ENCODE data around the gene DLG2.

Gene DLG2

DNA sequence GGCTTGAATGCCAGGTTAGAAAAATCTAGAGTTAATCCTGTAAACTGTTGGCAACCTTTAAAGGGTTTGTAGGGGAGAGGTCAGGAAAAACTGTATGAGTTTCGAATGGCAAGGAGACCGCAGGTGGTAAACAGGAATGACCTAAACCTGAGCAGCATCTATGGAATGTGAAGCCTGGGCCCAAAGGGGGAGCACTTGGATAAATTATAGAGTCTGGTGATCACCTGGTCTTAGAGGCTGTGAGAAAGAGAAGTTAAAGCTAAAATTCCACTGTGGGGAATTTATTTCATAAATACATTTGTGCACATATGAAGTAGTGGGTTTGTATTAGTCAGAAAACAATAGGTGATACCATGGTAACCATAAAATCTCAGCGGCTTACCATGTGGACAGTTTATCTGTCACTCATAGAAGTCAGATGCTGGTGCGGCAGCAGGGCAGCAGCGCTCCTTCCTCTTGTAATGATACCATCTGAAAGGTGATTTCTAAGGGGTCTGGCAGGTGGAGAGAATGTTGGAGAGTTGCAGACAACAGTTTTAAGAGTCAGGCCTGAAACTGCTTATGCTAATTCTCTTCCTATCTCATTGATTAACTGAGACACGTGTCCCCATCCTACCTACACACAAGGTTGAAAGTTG, 1236.6 kb downstream of the DLG2 start:
- 73 to 75% methylated on average over 5 of the region's 6 CpGs for WGBS, 2 experiments
- Histone ChIP-seq H3K9me3 (ENCODE audit: control insufficient read depth, low read length) (no peaks in the 10 kb centered on the region), H3K27ac (ENCODE audit: insufficient read depth, low read depth, low read length, poor library complexity, severe bottlenecking) (no peak overlapping the region), H3K27me3 (ENCODE audit: control insufficient read depth, insufficient read depth, low read length, poor library complexity, severe bottlenecking) (no peaks in the 10 kb centered on the region), H3K36me3 (ENCODE audit: control insufficient read depth, insufficient read depth, low read length) (no peaks in the 10 kb centered on the region), H3K4me3 (ENCODE audit: insufficient read depth, low read depth, low read length) (no peak overlapping the region), H3K4me1 (ENCODE audit: control insufficient read depth, insufficient read depth, low read length) (no peaks in the 10 kb centered on the region)

DNA sequence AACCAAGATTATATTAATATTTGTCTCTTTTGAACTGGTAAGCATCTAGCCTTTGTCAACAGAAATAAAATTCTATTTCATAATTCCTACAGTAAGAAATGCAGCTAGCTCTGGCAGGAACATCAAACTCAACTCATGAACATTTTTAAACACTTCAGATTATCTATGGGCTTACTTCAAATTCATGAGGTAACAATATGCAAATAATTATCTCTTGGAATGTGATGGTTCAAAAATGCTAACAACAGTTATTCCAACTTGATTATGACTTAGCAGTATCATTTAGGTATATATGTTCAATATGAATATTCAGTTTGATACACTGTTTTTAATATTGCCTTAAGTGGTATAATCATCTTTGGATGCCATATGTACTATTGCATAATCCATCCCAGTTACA, 1237.4 kb downstream of the DLG2 start:
- no peaks in the 10 kb centered on the region for H3K9me3 ChIP-seq (ENCODE audit: control insufficient read depth, low read length)
- no peaks in the 10 kb centered on the region for H3K36me3 ChIP-seq (ENCODE audit: control insufficient read depth, insufficient read depth, low read length)
- H3K27ac ChIP-seq (ENCODE audit: insufficient read depth, low read depth, low read length, poor library complexity, severe bottlenecking) = no peak overlapping the region
- H3K4me1 ChIP-seq (ENCODE audit: control insufficient read depth, insufficient read depth, low read length) = no peaks in the 10 kb centered on the region
- no peaks in the 10 kb centered on the region for H3K27me3 ChIP-seq (ENCODE audit: control insufficient read depth, insufficient read depth, low read length, poor library complexity, severe bottlenecking)
- H3K4me3 ChIP-seq (ENCODE audit: insufficient read depth, low read depth, low read length) = no peak overlapping the region

DNA sequence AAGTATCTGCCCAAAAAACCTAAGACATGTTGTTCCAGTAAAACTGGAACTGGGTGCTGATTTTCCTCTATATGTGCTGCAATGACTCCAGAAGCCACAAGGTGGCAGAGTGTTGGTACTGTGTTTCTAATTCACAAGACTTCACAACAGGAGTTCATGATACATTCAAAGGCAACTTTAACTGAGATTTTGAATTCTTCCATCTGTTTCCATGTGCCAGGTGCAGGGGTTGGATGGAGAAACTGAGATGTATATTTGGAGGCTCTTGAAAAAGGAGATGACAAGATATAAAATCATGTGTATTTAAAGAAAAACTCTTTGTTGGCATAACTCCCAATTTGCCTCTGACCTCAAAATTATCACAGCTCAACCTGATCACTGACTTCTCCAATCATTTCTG, 1242.4 kb downstream of the DLG2 start:
- Histone ChIP-seq H3K36me3 (ENCODE audit: control insufficient read depth, insufficient read depth, low read length) (no peaks in the 10 kb centered on the region), H3K9me3 (ENCODE audit: control insufficient read depth, low read length) (no peaks in the 10 kb centered on the region), H3K4me3 (ENCODE audit: insufficient read depth, low read depth, low read length) (no peak overlapping the region), H3K27me3 (ENCODE audit: control insufficient read depth, insufficient read depth, low read length, poor library complexity, severe bottlenecking) (no peaks in the 10 kb centered on the region), H3K4me1 (ENCODE audit: control insufficient read depth, insufficient read depth, low read length) (no peaks in the 10 kb centered on the region), H3K27ac (ENCODE audit: insufficient read depth, low read depth, low read length, poor library complexity, severe bottlenecking) (no peak overlapping the region)

DNA sequence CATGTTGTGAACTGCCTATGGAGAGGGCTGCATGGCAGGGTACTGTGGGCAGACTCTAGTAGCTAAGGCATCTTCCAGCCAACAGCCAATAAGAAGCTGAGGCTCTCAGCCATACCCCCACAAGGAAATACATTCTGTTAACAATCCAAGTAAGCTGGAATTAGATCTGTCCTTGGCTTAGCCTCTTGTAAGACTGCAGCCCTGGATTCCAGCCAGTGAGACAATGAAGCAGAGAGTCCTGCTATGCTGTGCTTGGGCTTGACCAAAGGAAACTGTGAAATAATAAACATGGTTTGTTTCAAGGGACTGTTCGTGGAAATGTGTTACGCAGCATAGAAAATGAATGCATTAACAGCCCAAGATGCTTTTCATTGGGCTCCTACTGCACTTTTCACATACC, 1243.6 kb downstream of the DLG2 start:
- WGBS, 2 experiments = 96 to 97% methylated on average over 2 of the region's 2 CpGs
- Histone ChIP-seq H3K9me3 (ENCODE audit: control insufficient read depth, low read length) (no peaks in the 10 kb centered on the region), H3K4me3 (ENCODE audit: insufficient read depth, low read depth, low read length) (no peak overlapping the region), H3K4me1 (ENCODE audit: control insufficient read depth, insufficient read depth, low read length) (no peaks in the 10 kb centered on the region), H3K36me3 (ENCODE audit: control insufficient read depth, insufficient read depth, low read length) (no peaks in the 10 kb centered on the region), H3K27me3 (ENCODE audit: control insufficient read depth, insufficient read depth, low read length, poor library complexity, severe bottlenecking) (no peaks in the 10 kb centered on the region), H3K27ac (ENCODE audit: insufficient read depth, low read depth, low read length, poor library complexity, severe bottlenecking) (no peak overlapping the region)

DNA sequence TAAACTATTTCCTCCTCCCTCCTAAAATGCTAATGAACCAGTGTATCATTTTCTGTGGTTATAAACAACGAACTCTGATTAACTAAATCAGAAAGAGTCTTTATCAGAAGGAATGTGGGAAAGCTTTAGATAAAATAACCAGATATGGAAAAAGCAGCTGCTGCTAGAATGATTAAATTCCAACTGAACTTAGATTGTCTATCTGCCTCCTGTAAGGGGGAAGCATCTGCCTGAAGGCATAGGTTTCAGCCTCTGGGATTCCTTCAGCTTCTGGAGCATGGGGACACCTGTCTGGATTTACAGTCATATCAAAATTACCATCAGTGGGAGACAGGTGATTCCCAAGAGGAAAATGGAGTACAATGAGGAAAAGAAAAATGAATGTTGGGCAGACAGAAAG, 1245.5 kb downstream of the DLG2 start:
- 83 to 90% methylated on average over 1 of the region's 1 CpG for WGBS, 2 experiments
- no peak overlapping the region for H3K27ac ChIP-seq (ENCODE audit: insufficient read depth, low read depth, low read length, poor library complexity, severe bottlenecking)
- H3K27me3 ChIP-seq (ENCODE audit: control insufficient read depth, insufficient read depth, low read length, poor library complexity, severe bottlenecking) = no peaks in the 10 kb centered on the region

DNA sequence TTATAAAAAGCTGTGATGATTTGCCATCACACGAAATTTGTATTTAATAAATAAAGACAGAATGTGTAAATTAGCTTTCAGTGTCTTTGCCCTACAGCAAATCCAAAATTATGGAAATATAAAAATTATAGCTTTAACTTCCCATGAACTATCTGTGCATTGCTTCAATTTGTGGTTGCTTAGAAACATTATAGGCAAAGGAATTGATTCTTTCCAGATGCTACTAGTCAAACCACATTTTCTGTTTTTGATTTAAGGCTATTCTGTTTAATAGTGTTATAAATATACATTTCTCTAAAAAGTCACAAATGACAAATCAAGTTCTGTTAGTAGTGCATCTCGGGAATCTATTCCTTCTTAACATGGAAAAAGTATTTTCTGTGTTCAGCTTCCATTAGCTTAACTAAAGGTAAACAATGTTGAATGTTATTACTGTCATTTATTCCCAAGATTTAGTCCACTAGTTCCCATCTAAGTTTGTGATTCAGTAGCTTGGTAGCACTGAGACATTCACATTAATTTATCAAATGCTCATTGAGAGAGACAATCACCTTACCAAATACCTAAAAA, 1254.7 kb downstream of the DLG2 start:
- WGBS, 2 experiments = 92% methylated on average over 2 of the region's 2 CpGs; no CpG with 5 or more reads in 1 of the 2 experiments
- Histone ChIP-seq H3K36me3 (ENCODE audit: control insufficient read depth, insufficient read depth, low read length) (no peaks in the 10 kb centered on the region), H3K4me3 (ENCODE audit: insufficient read depth, low read depth, low read length) (no peak overlapping the region), H3K27me3 (ENCODE audit: control insufficient read depth, insufficient read depth, low read length, poor library complexity, severe bottlenecking) (no peaks in the 10 kb centered on the region), H3K9me3 (ENCODE audit: control insufficient read depth, low read length) (no peaks in the 10 kb centered on the region), H3K27ac (ENCODE audit: insufficient read depth, low read depth, low read length, poor library complexity, severe bottlenecking) (no peak overlapping the region), H3K4me1 (ENCODE audit: control insufficient read depth, insufficient read depth, low read length) (no peaks in the 10 kb centered on the region)

More for the DNA sequence above, 1245.5 kb downstream of the DLG2 start:
- H3K4me1 ChIP-seq (ENCODE audit: control insufficient read depth, insufficient read depth, low read length) = no peaks in the 10 kb centered on the region
- no peaks in the 10 kb centered on the region for H3K36me3 ChIP-seq (ENCODE audit: control insufficient read depth, insufficient read depth, low read length)
- no peak overlapping the region for H3K4me3 ChIP-seq (ENCODE audit: insufficient read depth, low read depth, low read length)
- no peaks in the 10 kb centered on the region for H3K9me3 ChIP-seq (ENCODE audit: control insufficient read depth, low read length)

DNA sequence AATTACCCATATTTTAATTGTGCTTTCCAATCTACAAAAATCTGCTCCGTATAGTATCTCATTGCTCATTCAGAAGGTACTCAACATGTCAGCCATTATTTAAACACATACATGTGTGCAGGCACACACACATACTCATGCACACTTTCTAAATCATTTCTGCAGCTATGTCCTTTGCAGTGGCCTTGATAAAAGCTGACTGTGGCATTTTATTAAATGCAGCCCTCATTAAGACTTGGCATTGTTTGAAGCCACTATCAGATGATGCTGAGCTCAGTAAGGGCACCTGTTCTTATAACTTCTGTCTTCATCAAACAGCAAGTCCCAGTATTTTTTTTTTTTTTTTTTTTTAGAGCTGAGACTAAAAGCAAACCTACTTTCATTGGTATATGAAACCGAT, 1269.1 kb downstream of the DLG2 start:
- H3K9me3 ChIP-seq (ENCODE audit: control insufficient read depth, low read length) = peaks cover 2% of the 10 kb centered on the region
- 95 to 97% methylated on average over 1 to 2 of the region's 2 CpGs for whole genome bisulfite sequencing, 2 experiments

DNA sequence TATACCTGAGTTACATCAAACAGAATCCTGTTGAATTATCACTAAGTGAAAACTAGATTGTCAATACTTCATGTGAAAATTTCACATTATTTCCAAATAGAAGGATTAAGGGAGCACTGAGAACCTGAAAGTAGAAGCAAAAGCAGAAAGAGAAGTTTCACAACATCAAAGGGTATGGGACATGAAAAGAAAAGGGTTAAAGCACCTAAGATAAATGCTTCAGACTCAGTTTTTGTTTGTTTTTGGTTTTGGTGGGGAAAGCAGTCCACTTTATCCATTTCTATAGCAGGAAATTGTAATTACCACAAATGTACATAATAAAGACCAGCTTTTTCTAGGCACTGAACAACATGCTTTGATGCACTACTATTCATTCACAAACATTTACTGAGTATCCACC, 1271.2 kb downstream of the DLG2 start:
- H3K4me3 ChIP-seq (ENCODE audit: insufficient read depth, low read depth, low read length) = no peak overlapping the region
- H3K27ac ChIP-seq (ENCODE audit: insufficient read depth, low read depth, low read length, poor library complexity, severe bottlenecking) = no peak overlapping the region
- peaks cover 2% of the 10 kb centered on the region for H3K9me3 ChIP-seq (ENCODE audit: control insufficient read depth, low read length)
- no peaks in the 10 kb centered on the region for H3K27me3 ChIP-seq (ENCODE audit: control insufficient read depth, insufficient read depth, low read length, poor library complexity, severe bottlenecking)
- no peaks in the 10 kb centered on the region for H3K36me3 ChIP-seq (ENCODE audit: control insufficient read depth, insufficient read depth, low read length)
- H3K4me1 ChIP-seq (ENCODE audit: control insufficient read depth, insufficient read depth, low read length) = no peaks in the 10 kb centered on the region

More for the DNA sequence above, 1269.1 kb downstream of the DLG2 start:
- no peaks in the 10 kb centered on the region for H3K36me3 ChIP-seq (ENCODE audit: control insufficient read depth, insufficient read depth, low read length)
- no peak overlapping the region for H3K27ac ChIP-seq (ENCODE audit: insufficient read depth, low read depth, low read length, poor library complexity, severe bottlenecking)
- H3K27me3 ChIP-seq (ENCODE audit: control insufficient read depth, insufficient read depth, low read length, poor library complexity, severe bottlenecking) = no peaks in the 10 kb centered on the region
- H3K4me1 ChIP-seq (ENCODE audit: control insufficient read depth, insufficient read depth, low read length) = no peaks in the 10 kb centered on the region
- H3K4me3 ChIP-seq (ENCODE audit: insufficient read depth, low read depth, low read length) = no peak overlapping the region

DNA sequence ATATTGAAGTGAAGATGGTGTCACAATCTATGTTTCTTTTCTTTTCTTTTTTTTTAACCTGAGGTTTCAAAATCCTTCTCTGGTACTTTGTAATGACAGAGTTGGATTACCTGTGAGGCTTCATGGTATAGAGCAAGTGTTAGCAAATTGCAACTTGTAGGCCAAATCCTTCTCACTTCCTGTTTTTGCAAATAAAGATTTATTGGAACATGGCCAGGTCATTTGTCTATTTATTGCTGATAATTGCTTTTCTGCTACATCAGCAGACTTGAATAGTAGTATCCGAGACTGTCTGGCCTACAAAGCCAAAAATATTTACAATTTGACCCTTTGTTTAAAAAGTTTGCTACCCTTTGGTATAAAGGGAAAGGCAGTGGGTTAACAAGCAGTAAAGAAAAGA, 1281.5 kb downstream of the DLG2 start:
- WGBS, 2 experiments = 100% methylated on average over 1 of the region's 1 CpG; no CpG with 5 or more reads in 1 of the 2 experiments
- H3K9me3 ChIP-seq (ENCODE audit: control insufficient read depth, low read length) = no peaks in the 10 kb centered on the region
- no peaks in the 10 kb centered on the region for H3K27me3 ChIP-seq (ENCODE audit: control insufficient read depth, insufficient read depth, low read length, poor library complexity, severe bottlenecking)
- H3K27ac ChIP-seq (ENCODE audit: insufficient read depth, low read depth, low read length, poor library complexity, severe bottlenecking) = no peak overlapping the region
- H3K4me3 ChIP-seq (ENCODE audit: insufficient read depth, low read depth, low read length) = no peak overlapping the region
- H3K36me3 ChIP-seq (ENCODE audit: control insufficient read depth, insufficient read depth, low read length) = no peaks in the 10 kb centered on the region
- H3K4me1 ChIP-seq (ENCODE audit: control insufficient read depth, insufficient read depth, low read length) = no peaks in the 10 kb centered on the region

DNA sequence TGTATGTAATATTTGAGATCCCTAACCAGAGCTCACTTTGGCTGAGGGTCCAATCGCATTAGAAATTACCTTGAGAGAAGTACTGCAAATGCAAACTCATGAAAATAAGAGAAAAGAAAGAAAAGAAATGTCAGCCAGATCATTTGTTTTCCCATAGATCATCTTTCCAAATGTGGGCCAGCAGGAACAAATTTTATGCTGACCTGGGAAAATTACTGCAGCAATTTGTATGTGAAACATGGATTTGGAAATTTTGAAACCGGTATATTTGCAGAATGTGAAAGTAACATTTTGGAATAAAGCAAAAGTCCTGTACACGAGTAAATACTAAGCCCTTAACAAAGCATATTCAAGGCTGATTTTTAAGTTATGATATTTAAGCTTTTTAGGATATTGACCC, 1282.1 kb downstream of the DLG2 start:
- Histone ChIP-seq H3K27me3 (ENCODE audit: control insufficient read depth, insufficient read depth, low read length, poor library complexity, severe bottlenecking) (no peaks in the 10 kb centered on the region), H3K9me3 (ENCODE audit: control insufficient read depth, low read length) (no peaks in the 10 kb centered on the region), H3K4me3 (ENCODE audit: insufficient read depth, low read depth, low read length) (no peak overlapping the region), H3K4me1 (ENCODE audit: control insufficient read depth, insufficient read depth, low read length) (no peaks in the 10 kb centered on the region), H3K27ac (ENCODE audit: insufficient read depth, low read depth, low read length, poor library complexity, severe bottlenecking) (no peak overlapping the region), H3K36me3 (ENCODE audit: control insufficient read depth, insufficient read depth, low read length) (no peaks in the 10 kb centered on the region)
- WGBS, 2 experiments = 93 to 100% methylated on average over 2 to 3 of the region's 3 CpGs

DNA sequence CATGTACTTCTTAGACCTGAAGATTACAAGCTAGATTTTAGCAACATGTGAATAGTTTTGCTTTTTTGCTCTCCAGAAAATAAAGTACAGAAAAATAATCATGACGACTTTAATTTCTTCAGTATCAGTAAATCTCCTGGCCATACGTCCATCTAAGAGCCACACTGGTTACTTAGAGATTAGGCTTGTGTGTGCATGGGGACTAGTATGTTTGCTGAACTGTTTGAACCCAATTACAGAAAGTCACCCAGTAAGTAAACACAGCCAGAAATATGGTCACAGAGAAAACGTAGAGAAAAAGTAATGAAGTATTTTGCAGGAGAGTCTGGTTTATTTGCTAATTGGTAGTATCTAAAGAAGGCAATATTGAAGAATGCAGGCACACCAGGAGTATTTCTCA, 1287.3 kb downstream of the DLG2 start:
- Histone ChIP-seq H3K36me3 (ENCODE audit: control insufficient read depth, insufficient read depth, low read length) (no peaks in the 10 kb centered on the region), H3K4me1 (ENCODE audit: control insufficient read depth, insufficient read depth, low read length) (no peaks in the 10 kb centered on the region), H3K27ac (ENCODE audit: insufficient read depth, low read depth, low read length, poor library complexity, severe bottlenecking) (no peak overlapping the region), H3K4me3 (ENCODE audit: insufficient read depth, low read depth, low read length) (no peak overlapping the region), H3K9me3 (ENCODE audit: control insufficient read depth, low read length) (no peaks in the 10 kb centered on the region), H3K27me3 (ENCODE audit: control insufficient read depth, insufficient read depth, low read length, poor library complexity, severe bottlenecking) (no peaks in the 10 kb centered on the region)
- WGBS, 2 experiments = 89 to 91% methylated on average over 3 of the region's 3 CpGs
